GM18498 (cell line): Measurements from ENCODE around the gene TEDC1.

ENCODE experiments used
- ATAC-seq: cut with Tn5 transposase; IDR thresholded peaks from one replicate; pipeline ENCODE4 v1.9.1; 2021; ENCODE audit warnings: mild to moderate bottlenecking, moderate library complexity; ENCODE audit not compliant: unreplicated experiment

The TEDC1 gene

DNA sequence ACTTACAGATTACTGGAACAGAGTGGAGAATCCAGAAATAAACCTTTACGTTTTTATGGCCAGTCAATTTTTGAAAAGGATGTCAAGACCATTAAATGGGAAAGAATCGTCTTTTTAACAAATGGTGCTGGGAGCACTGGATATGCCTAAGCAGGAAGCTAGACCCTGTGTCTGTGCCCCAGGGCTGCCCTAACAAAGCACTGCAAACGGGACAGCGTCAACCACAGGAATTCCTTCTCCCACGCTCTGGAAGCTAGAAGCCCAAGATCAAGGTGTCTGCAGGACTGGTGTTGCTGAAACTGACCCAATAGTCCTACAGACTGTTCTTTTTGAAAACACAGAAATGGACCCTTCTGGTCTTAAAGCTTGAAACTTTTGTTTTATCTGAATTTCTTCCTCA is 26.1 kb downstream of the TEDC1 start:
- no peak for ATAC-seq

DNA sequence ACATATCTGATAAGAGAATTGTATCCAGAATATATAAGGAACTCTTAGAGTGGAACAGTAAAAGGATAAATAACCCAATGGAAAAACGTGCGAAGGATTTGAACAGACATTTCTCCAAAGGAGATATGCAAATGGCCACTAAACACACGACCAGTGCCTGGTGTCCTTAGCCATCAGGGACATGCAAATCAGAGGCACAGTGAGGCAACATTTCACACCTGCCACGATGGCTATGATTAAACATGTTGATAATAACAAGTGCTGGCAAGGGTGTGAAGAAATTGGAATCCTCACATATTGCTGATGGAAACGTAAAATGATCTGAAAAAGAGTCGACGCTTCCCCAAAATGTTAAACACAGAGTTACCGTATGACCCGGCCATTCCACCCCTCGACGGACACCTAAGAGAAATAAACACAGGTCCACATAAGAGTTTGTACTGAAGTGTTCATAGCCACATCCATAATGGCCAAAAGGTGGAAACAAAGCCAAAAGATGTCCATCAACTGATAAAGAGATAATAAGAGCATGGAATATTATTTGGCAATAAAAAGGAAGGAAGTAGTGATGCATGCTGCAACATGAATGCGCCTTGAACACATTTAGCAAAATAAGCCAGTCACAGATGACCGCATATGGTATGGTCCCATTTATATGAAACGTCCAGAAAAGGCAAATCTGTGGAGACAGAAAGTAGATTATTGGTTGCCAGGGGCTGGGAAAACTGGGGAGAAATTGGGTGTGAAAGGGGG is 29.1 kb downstream of the TEDC1 start:
- ATAC-seq: no peak

- no peak for ATAC-seq
Measured at GRCh38 chr14:105525326-105525725, 34.3 kb downstream of the TEDC1 start.

DNA sequence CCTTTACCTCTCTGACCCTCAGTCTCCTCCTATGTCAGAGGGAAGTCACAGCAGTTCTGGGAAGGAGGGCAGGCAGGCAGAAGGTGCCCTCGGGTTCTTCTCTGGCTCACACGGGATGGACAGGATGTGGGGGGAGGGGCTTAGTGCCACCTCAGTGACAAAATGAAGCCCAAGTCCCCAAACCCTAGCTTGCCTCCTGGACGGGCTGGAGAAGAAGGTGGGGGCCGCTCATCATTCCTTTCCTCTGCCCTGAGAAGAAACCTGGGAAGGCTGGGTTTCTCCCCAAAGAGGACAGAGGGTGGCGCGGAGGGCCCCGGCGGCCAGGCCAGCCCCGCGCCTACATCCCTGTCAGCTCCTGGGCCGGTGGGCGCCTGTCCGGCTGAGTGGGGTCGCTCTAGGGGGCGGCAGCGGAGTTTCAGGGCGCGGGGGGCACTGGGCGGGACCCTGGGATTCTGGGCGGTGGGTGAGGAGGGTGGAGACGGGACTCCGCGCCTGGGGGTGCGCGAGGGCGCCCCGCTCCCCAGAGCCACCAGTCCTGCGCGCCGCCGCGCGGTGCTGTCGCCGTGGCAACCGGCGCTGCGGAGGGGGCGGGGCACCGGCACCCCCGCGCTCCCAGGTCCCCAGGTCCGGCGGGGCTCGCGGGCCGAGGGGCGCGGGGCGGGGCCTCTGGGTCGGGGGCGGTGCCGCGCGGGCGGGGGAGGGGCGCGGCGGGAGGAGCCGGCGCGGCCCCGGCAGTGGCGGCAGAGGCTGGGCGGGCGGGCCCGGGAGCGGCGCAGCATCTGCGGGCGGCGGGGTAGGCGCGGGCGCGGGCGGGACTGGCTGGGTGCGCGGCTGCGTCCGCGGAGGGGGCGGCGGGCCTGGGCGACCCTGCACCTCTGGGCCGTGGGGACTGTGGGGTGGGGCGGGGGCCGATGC is 35.1 kb downstream of the TEDC1 start, which contains the start of gene TMEM121:
TSS of gene TMEM121 (plus strand) at position 723 of the 915 bp plus-strand sequence. CDS start 2,252 bp downstream, outside the sequence.
- ATAC-seq: no peak

DNA sequence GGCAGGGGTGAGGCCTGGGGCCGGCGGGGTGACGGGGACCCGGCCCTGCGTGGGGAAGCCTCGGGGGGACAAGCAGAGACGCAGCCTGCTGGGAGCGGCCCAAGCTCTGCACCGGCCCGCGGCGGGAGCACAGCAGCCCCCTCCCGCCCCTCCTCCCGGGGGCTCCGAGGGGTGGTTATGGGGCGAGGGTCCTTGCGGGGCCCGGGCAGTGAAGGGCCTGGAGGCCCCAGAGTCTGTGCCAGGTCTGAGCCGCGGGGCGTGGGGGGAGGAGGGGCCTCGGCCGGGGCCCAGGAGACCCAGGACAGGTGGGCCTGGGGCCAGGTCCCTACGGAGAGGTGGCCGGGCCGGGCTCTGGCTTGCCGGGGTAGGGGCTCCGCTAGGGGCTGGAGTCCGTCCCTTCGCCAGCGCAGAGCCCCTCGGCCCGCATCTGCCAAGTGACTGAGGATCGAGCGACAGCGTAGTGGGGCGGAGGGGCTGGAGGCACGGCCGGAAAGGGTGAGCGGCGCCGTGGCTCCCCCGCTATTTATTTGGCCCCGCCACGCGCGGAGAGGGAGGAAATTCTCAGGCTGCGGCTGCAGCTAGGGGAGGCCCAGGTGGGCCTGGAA is 35.8 kb downstream of the TEDC1 start:
- ATAC-seq: no peak

DNA sequence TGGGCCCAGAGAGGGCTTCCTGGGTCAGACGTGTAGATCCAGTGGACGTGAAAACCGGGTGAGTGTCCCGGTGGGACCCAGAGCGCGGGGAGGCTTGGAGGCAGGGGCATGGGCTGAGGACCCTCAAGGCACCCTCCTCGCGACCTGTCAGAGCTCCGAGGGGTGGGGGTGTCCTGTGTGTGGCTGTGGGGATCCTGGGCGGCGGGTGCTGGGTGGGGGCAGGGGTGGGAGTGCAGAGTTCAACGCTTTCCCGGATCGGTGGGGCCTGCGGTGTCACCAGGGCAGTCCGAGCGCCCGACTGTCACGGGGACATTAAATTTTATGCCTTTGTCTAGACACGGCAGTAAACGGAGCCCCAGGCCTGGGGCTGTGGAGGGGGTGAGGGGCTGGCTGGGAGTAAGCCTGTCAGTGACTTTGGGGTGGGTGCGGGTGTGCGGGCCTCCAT is 36.4 kb downstream of the TEDC1 start:
- ATAC-seq: no peak

DNA sequence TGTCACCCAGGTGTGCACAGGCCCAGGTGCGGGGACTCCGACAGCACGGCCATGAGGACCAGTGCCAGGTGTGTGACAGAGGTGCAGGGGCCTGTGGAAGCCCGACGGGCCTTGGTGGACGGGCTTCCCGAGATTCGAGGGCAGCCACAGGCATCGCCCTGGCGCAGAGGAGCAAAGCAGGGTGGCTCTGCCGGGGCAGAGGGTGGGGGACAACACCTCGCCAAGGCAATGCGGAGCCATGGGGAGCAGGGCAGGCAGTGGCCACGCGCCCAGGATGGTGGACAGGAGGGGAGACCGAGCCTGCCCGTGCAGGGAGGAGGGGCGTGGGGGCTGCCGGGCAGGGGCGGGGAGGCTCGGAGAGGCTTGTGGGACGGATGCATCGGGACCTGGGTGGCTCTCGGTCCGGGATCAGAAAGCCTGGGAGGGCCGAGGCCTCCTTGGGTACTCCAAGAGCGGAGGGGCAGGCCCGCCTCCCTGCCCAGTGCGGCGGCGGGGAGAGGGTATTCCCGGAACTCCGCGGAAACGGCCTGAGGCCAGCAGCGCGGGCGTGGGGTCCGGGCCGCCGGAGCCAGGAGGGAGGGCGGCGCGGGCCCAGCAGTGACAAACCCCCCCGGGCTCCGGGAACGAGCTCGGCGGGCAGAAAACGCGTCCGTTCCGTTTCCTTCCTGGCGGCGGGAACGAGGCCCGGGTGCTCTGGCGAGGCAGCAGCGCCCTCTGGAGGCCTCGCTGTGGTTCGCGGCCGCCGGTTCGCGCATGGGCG is 37.0 kb downstream of the TEDC1 start:
- ATAC-seq: peak; percentile 45

DNA sequence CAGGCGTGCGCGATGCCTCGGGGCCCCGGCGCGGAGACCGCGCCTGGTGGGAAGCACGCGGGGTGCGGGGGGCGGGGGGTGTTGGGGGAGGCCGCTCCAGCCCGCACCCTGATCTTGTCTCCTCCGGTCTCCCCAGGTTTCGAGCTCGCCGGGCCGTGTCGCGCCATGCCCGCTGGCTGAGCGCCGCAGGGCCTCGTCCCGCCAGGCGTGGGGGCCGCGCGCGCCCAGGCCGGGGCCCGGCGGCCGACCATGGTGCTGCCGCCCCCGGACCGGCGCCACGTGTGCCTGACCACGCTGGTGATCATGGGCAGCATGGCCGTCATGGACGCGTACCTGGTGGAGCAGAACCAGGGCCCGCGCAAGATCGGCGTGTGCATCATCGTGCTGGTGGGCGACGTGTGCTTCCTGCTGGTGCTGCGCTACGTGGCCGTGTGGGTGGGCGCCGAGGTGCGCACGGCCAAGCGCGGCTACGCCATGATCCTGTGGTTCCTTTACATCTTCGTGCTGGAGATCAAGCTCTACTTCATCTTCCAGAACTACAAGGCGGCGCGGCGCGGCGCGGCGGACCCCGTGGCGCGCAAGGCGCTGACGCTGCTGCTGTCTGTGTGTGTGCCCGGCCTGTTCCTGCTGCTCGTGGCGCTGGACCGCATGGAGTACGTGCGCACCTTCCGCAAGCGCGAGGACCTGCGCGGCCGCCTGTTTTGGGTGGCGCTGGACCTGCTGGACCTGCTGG is 37.7 kb downstream of the TEDC1 start:
- no peak for ATAC-seq

- ATAC-seq: no peak
Measured at GRCh38 chr14:105529319-105529568, 38.2 kb downstream of the TEDC1 start.

DNA sequence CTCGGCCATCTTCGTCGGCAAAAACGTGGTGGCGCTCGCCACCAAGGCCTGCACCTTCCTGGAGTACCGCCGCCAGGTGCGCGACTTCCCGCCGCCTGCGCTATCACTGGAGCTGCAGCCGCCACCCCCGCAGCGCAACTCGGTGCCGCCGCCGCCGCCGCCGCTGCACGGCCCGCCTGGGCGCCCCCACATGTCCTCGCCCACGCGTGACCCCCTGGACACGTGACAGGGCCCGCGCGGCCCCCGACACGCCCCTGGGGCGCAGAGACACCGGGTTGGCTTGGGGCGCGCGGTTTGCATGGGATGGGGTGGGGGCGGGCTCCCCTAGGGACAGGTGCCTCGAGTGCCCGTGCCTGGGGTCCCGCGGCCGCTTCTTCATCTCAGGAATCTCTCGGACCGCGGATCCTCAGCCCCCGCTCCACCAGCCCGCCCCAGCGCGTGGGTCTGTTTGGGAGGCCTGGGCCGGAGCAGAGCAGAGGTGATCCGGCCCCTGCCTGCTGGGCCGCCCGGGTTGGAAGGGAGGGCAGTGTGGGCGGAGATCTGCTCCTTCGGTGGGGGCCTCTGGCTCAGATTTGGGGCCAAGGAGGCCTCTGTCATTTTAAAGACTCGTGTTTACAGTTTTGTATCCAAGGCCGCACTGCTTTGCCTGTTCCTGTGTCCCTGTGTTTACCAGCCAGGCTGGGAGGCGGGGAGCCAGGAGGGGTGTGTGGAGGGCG is 38.7 kb downstream of the TEDC1 start:
- ATAC-seq: no peak

DNA sequence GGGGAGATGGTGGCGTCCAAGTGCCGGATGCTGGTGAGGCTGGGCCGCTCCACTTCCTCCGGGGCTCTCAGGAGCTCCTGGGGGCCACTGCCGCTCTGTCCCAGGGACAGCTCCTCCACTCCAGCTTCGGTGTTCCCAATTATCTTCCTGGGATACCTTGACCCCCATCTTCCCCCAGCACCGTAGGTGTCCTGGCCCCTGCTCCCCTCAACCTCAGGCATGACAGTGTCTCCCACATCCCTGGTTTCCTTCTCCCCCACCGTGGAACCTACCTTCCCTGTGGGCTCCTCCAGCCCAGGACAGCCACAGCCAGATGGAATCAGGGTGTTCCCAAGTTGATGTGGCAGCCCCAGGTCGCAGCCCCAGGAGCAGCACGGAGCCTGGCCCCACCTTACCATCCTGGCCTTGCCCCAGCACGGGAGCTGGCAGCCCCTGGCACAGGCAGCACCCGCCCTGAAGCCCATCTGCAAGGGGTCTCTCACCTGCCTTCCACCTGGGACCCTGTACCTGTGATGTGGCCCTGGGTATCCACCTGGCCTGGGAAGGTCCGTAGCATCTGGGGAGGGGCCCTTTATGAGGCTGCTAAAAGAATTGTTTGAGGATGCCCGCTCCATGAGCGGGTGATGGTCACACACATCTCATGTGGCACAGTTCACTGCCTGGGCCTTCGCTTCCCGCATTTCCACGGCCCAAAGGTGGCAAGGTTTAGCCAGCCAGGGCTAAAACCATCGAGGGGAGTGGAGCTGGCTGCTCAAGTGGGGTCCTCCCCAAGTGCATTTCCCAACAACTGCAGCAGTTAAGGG is 39.4 kb downstream of the TEDC1 start:
- no peak for ATAC-seq

DNA sequence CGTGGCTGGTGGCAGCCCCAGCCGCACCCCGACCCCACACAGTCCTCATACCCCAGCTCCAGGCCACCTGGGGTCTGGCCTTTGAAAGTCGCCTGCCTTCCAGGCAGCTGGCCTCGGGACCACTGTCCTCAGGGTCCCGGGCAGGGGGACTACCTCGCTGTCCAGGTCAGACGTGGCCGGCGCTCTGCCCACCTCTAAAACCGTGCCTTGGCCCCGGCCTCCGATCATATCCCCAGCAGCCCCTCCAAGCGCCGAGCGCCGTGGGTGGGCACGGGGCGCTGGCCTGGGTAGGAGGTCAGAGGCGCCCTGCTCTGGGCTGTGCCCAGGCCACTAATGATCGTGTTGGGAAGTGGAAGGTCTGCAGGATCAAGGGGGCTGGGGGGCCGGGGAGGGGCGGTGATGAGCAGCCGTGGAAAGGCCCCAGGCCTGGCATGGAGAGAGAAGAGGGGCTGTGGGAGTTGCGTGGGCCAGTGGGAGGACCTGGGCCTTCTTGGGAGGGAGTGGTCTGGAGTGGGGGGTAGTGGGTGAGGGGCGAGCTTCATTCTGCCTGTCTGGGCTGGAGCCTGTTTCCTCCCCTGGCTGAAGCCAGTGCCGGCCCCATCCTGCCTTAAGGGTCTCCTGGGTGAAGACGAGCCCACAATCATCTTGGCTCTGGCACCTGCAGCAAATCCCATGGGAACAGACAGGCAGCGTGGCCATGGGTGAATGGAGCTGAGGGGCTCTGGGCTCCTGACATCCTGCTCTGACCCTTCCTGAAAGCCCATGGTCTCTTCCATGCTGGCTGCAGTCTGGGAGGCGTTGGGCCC is 40.2 kb downstream of the TEDC1 start:
- no peak for ATAC-seq

DNA sequence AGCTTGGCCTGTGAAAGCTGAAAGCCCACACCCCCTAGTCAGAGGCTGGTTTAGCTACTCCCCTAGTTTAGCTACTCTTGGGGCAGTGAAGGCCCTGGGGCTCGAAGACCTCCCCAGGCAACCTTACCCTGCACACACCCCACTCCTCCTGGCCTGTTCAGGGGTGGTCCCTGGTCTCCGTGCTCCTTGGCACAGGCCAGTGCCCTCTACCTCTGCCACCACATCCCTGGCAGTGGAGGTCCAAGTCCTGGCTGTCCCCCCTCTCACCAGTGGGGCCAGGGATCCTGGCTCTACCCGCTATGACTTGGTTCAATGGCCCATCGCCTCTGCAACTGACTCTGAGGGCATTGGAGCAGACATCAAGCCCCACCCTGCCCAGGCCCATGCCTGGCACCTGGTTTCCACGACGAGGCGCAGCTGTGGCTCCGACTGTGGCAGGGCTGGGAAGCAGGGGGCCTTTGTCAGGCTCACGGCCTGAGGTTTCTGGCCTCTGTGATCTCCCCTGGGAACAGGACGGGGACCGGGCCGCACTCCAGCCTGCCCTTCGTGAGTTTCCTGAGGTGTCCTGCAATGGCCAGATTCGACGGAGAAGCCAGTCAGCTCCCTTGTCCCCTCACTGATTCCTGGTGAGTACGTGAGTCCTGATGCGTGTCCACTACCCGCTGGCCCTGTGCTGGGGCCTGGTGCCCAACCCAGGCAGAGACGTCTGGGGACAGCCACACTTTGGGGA is 41.0 kb downstream of the TEDC1 start:
- no peak for ATAC-seq

GRCh38 chr14:105532735-105533141 is 41.7 kb downstream of the TEDC1 start:
- ATAC-seq: no peak

GRCh38 chr14:105533391-105533790 is 42.3 kb downstream of the TEDC1 start:
- ATAC-seq: no peak

DNA sequence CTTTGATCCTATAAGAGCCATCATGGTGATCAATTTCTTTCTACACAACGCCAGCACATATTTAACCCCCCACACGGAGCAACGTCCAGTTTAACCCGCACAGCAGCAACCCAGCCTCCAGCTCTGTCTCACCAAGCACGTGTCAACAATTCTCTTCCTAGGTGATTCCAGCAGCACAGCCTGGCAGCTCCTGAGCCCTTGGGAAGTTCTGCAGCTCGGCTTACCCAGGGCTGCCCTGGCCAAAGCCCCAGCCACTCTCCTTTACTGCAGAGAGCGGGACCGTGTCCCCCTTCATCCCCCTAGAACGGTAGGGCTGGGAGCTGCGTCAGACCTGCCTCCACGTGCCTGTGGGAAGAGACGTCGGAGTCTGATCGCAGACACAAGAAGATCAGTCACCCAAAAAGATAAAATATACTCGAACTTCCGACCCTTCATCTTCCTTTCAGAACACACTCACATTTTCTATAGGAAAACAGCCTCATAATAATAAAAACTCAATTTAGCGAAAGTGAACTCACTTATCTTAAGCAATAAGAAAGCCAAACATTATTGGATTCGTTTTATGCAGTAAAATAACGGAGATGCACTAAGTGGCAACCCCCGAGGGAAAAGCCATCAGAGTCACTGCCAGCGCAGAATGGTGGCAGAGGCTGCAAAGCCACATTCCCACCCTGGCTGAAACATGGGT is 42.9 kb downstream of the TEDC1 start:
- ATAC-seq: no peak

- ATAC-seq: no peak
Measured at GRCh38 chr14:105534586-105534985, 43.5 kb downstream of the TEDC1 start.
